ENCODE measurements around the gene MAB21L2.
"Not testable (repeated sequence)": the region's sequence is repeated elsewhere in the genome, so short reads cannot be mapped to it uniquely, and the experiment has no call there.

The MAB21L2 gene

DNA sequence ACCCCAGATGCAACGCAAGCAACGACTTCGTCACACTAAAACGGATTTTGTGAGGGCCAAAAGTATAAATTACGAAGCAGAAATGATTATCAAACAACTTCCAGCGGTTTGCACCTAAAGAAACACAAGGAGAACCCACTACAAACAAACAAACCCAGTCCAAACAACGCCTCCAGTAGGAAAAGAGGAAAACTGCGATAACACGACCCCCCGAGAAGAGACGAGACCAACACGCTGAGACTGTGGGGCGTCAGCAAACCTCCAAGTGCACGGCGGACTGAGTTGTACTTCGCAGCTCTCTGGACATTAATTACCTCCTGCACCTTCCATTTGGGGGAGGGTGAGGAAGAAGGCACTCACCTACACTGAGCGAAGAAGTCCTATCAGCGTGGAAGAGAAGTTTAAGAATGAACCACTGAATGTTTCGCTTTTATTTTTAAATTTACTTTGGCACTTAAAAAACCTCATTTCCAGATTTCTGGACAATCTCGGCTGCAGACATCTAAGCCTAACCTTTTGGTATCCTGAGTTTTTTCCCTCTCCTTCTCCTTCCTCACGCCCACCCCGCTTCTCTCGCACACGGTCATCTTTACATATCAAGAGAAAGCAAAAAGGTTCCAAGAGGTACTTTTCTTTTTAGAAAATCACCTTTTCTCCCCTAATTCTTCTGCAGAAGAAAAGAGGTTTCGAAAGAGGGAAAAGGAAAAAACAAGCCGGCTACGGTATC lies at the start of gene MAB21L2:
Gene MAB21L2 (plus strand): TSS at position 6 of the 727 bp plus-strand sequence. CDS start 879 bp downstream, outside the sequence.
- DNase-seq (ENCODE audit: low read depth in 2 of 2), result no peak

DNA sequence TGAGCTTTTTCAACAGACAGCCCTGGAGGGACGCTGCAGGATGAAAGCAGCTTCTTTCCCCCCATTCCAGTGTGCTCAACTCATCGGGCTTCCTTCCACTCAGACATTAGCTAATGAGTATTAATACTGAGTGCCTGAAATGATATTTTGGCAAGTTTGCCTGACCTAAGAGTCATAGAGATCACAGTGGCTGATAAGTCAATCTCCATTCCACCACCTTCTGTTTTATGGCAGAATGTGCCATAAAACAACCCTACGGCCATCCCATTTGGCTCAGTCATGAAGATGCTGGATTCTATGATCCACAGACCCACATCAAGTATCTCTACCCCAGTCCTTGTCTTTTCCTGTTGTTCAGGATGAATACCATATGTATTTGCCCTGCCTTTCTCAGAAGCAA lies 48.3 kb upstream of the MAB21L2 start:
- DNase-seq (ENCODE audit: low read depth in 2 of 2), result no peak

DNA sequence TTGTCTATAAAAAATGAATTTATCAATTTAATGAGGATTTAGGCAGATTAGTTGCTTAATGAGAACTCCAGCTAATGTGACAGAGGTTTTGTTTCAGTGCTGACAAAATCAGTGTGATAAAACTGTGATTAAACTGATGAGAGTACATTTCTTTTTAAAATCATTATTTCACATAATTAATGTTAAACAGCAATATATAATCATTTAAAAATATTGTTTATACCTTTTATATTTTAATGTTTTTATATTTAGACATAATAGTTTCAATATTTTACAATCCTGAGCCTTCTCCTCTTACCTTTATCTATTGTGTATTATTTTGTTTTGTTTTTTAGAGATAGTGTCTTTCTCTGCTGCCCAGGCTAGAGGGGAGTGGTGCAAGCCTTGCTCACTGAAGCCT lies 47.1 kb upstream of the MAB21L2 start:
- DNase-seq (ENCODE audit: low read depth in 2 of 2), result no peak

DNA sequence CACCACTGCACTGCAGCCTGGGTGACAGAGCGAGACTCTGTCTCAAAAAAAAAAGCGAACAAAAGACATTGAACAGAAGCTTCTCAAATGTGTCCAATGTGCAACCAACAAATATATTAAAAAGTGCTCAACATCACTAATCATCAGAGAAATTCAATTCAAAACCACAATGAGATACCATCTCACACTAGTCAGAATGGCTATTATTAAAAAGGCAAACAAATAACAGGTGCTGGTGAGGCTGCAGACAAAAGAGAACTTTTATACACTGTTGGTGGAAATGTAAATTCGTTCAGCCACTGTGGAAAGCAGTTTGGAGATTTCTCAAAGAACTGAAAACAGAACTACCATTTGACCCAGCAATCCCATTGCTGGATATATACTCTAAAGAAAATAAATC lies 44.0 kb upstream of the MAB21L2 start:
- not testable (repeated sequence) for DNase-seq (ENCODE audit: low read depth in 2 of 2)

DNA sequence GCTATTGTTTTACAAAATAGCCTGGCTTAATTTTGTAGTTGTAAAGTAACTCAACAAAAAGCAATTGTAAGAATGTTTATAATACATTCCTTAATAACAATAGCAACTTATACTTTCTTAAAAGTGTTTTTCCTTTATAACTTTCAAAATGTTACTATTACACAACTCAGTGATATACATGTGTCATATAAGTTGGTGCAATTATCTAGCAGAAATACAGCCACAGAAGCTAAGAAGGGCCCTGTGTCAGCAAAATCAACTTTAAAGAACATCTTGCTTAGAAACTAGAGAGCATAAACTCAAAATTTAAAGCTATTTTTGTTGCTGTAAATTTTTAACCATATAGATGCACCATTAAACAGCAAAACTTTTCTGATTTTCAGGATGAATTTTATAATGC lies 41.4 kb upstream of the MAB21L2 start:
- no peak for DNase-seq (ENCODE audit: low read depth in 2 of 2)

DNA sequence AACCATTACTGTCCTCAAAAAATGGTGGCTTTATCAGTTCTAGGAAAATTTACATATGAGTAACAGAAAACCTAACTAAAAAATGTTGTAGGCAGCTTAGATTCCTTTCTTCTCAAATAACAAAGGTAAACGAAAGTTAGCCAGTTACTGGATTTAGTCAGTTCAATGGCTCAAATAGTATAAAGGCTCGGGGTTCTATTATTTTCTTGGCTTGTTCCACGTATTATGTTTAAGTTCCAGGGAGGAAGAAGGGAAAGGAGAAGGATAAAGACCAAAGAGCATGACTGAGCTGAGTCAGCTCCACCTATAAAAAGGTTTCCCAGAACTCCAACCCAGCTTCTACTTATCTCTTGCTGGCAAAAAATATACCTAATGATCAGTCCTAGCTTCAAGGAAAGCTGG lies 41.0 kb upstream of the MAB21L2 start:
- no peak for DNase-seq (ENCODE audit: low read depth in 2 of 2)

DNA sequence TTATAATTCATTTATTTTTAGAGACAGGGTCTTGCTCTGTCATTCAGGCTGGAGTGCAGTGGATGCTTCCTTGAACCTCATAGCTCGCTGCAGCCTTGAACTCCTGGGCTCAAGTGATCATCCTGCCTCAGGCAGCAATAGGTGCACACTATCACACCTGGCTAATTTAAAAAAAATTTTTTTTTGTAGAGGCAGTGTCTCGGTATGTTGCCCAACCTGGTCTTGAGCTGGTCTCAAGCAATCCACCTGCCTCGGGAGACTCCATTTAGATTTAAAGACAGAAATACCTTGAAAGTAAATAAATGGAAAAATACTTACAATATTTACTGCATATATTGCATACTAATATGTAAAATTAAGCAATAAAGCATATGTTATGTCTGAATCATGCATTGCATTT lies 40.3 kb upstream of the MAB21L2 start:
- DNase-seq (ENCODE audit: low read depth in 2 of 2), result no peak

DNA sequence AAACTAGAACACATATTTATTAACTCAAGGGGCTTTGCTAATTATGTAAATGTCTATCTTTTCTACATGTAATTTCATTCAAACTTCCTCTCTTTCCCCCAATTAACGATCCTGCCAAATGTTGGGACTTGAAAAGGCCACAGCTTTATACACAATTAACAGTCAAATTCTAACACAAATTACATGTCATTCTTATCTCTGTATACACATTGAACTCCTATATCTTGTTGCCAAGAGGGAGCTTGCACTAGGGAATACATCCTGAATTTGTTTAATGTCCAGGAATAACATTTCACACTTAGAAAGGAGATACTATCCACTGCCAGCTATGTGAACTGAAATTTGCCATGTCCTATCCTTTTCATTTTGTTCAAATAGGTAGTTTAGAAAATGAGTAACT lies 38.9 kb upstream of the MAB21L2 start:
- DNase-seq (ENCODE audit: low read depth in 2 of 2), result no peak

DNA sequence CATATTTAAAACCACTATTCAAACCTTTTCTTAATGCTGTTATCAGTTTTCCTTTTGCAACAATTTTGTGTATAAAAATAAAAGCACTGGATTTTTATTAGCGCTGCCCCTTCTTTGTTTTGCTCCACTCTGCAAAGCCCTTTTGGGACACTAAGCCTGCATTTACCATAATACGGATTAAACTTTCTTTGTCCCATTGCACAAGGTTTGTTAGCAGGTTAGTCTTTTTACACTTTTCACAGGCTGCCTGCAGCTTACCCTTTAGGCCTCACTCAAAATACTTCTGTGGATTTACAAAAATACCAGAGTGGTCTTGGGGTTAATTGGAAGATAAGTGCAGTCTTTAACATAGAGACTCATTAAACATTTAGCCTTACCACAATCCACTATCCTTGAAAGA lies 35.7 kb upstream of the MAB21L2 start:
- no peak for DNase-seq (ENCODE audit: low read depth in 2 of 2)

DNA sequence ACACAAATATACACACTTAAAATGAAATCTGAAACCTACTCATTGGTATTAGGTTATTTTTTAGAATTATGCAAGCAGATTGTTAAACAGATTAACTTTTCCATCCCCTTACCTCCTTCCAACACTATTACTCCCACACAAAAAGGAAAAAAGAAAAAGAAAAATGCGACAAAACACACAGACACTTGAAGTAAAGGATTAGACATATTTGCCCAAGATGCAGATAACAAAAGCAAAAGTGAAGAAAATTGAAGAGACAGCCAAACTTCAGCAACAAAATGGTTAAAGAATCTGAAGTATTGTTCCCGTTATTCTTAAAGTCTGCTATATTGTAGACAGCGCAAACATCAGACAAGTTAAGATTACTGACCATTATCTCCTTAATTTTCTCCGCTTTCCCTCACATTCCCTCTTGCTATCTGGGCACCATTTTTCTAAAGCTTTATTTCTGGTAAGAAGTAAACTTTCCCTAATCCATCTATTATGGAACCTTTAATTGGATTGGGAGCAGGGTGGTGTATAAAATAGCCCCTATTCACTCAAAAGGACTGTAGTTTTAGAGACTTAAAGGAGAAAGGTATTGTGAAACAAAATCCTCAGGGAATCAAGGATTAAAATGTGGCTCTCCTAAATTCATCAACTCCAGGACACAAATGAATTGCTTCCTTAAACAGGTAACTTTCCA lies 34.7 kb upstream of the MAB21L2 start:
- no peak for DNase-seq (ENCODE audit: low read depth in 2 of 2)

DNA sequence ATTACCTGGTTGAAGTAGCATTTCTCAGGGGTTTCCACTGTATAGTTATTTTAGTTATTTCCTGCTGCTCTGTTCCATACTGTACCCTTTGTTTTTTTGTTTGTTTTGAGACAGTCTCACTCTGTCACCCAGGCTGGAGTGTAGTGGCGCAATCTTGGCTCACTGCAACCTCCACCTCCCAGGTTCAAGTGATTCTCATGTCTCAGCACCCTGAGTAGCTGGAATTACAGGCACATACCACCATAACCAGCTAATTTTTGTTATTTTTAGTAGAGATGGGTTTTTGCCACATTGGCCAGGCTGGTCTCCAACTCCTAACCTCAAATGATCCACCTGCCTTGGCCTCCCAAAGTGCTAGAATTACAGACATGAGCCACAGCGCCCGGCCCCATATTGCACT lies 24.1 kb upstream of the MAB21L2 start:
- DNase-seq (ENCODE audit: low read depth in 2 of 2), result not testable (repeated sequence)

DNA sequence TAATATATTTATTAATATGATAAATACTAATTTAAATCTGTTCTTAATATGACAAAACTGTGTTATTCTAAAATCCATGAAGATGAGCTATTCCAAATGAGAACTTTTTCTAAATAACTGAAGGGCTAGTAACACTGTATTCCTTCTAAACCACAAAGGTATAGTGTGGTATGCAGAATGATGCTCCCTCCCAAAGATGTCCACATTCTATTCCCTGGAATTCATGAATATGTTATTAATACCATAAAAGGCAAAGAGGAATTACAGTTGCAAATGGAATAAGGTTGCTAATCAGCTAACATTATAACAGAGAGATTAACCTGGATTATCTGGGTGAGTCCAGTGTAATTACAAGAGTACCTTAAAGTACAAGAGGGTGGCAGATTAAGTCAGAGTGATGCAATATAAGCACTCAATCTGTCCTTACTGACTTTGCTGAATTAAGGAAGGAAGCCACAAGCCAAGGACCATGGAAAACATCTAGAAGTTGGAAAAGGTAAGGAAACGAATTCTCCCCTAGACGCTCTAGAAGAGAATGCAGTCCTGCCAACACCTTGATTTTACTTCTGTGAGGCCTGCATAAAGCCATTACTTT lies 20.7 kb upstream of the MAB21L2 start:
- DNase-seq (ENCODE audit: low read depth in 2 of 2), result no peak

DNA sequence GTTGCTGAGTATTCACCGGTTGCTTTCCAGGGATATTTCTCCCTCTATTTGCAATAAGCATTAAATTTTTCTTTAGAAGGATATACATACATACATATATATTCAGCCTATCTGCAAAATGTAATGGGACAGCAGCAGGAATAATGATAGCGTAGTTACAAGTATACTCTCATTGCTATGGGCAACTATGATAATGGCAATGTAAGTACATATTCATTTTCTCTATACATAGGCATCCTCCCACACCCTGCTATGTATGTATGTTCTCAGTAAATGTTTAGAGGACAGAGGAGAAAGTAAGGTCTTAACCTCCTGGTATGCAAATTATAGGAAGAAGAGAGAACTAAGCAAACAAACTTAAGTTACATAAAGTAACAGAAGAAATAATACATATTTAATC lies 19.7 kb upstream of the MAB21L2 start:
- no peak for DNase-seq (ENCODE audit: low read depth in 2 of 2)

DNA sequence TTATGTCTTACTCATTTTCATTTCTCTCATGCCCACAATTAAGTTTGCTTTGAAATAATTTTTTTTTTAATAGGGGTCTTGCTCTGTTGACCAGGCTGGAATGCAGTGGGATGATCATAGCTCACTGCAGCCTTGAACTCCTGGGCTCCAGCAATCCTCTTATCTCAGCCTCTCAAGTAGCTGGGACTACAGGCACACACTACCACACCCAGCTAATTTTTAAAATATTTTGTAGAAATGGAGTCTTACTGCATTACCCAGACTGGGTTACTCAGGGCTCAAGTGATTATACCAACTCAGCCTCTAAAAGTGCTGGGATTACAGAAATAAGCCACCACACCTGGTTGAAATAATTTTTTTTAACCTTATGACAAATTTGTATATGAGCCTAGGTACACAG lies 19.2 kb upstream of the MAB21L2 start:
- DNase-seq (ENCODE audit: low read depth in 2 of 2), result no peak

DNA sequence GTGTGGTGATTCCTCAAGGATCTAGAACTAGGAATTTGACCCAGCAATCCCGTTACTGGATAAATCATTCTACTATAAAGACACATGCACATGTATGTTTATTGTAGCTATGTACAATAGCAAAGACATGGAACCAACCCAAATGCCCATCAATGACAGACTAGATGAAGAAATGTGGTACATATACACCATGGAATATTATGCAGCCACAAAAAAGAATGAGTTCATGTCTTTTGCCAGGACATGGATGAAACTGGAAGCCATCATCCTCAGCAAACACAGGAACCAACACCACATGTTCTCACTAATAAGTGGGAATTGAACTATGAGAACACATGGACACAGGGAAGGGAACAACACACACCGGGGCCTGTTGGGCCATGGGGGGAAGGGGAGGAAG lies 17.0 kb upstream of the MAB21L2 start:
- DNase-seq (ENCODE audit: low read depth in 2 of 2), result not testable (repeated sequence)

DNA sequence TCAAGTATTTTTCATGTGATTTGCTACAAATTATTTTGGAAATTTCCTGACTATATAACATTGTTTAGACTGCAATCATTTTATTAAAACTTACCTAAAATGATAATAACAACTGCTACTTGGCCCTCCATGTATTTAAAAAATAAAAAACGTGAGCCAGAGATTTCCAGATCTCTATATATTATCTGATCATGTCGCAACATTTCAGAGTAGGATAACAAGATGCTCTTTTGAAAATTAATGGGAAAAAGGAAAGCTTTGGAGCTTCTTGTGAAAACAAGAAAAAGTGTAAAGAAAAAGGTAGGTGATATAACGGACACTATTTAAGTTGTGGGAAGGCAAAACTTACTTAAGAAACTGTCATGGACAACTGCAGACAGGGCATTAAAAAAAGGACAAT lies 14.9 kb upstream of the MAB21L2 start:
- DNase-seq (ENCODE audit: low read depth in 2 of 2), result no peak

DNA sequence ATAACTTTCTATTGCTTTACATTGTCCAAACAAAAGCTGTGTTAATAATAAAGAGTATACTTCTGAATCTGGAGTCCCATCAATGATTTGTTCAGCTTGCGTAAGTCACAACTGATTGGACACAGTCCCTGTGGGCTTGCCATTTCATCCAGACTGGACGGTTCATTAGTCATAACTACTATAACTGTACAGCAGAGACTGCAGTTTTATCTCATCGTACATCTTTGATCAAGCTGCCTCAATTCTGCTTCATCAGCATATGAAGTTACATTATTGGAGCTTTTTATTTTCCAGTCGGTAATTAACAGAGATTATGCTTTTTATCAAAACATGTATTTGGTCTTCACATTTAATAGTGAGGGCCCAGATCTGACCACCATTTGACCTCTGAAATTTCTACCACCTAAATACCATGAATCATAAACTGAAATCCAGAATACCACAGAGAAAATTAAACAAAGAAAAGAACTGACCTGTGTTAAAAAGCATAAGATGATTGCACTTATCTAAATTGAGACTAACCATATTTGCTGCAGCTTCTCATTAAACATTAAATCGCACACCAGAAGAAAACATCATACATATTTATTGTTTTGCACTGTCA lies 12.5 kb upstream of the MAB21L2 start:
- DNase-seq (ENCODE audit: low read depth in 2 of 2), result no peak

DNA sequence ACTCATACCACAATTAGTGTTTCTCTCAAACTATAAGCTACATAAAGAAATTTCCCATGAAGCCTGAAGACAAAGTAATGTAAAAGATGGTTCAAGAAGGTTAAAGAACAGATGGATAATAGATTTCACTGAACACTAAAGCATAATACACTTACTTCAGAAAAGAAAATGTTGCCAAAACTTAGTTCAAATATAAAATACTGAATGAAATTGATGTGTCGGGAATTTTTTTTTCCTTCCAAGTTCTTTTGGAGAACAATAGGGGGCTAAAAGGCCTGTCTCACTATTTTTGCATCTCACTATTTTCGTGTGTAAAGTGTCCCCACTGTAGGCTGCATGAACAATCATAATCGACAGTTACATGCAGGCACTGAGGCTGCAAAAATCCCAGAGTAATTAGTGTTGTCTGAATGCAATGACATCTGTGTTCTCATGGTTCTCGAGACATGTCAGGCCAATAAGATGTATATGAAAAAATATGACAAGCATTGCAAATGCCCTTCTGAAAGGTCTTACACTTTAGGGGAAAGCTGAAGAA lies 11.9 kb upstream of the MAB21L2 start:
- no peak for DNase-seq (ENCODE audit: low read depth in 2 of 2)

DNA sequence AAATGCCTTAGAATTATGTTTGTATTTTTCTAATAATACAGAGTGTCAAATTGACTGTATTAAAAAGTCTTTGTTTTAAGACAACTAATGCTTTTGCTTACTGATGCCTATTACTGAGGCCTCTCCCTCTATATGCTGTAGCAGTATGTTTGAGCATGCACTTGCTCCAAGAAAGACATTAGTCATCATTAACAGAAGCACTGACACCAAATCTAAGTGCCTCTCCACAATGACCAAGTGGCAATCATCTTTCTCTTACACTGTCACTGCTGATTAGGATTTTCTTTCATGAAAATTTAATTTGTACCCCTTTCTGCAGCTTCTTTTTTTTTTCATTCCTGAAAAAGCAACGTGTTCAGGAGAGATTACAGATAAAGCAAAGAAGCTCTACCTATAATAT lies 11.1 kb upstream of the MAB21L2 start:
- no peak for DNase-seq (ENCODE audit: low read depth in 2 of 2)

DNA sequence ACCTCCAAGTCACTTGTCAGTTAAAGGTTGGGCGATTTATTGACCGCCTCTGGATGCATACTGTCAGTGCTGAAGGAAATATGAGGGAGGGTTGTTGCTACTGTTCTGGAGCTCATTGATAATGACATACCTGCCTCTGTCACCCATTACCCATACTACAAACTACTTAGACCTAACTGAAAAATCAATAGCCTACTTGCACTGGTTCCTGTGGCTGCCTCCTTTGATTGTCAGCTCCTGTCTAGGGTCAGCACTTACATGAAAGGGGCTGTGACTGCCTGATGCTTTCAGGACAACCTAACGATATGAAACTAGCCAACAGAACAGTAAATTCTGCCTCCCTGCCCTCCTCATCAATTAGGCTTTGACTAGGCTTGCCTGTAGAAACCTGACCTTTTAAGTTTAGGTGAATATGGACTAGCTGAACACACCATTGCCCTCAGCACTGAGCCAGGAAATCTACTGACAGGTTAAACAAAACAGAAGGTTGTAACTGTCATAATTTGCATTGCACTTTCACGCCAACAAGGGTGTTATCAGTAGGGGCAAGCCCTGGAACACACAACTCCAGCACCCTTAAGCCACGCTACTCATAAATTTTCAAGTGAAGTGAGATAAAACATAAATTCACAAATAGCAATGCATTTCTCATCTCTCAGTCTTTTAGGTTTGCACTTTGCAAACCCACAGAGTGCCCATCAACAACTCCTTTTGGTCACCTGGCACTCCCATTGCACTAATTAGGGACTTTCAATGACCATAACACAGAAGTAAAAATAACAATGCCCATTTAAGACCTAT lies 9.0 kb upstream of the MAB21L2 start:
- no peak for DNase-seq (ENCODE audit: low read depth in 2 of 2)

DNA sequence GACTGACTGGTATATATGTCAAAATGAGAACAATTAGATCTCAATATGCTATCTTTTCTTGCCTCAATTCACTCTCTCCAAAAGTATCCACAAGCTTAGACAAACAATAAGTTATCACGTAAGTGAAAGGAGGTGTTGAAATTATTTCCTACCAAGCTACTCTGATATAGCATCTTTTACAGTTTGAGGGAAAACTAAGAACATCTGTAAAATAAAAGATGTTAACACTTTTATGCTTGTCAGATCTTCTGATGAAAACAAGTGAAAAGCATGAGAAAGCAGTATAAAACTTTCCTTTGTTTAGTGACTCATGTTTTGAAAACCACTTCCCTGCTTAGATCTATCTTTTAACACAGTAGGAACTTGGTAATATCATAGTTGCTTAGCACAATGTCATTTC lies 8.4 kb upstream of the MAB21L2 start:
- DNase-seq (ENCODE audit: low read depth in 2 of 2), result no peak

DNA sequence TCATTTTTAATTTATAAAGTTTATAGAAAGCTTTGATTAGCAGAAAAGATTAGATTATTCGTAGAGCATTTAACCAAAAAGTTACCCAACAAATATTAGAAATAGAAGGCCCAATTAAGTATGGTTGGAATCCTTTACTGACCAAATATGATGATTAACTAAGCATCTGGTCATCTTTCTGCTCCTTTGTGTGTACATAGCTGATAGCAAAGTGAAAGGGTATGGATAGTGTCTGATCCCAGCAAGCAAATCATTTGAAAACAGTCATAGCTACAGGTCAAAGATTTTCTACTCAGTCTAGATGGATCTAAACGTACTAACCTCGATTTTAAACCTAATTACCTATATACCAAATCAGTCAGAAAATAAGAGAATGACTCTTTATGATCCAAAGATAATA lies 7.3 kb upstream of the MAB21L2 start:
- DNase-seq (ENCODE audit: low read depth in 2 of 2), result no peak

Measured in stimulated activated CD8-positive, alpha-beta memory T cell treated with anti-CD3 and anti-CD28 coated beads, Interleukin-15, amount 100 ng/mL, for 48 hours (primary cell).